T-helper 1 cell treated with Interleukin-12 subunit alpha and Interleukin-12 subunit beta and Interleukin-4 antibody, amounts not matched to agents 30 ng/mL and 1 ng/mL, for 36 hours (primary cell): ENCODE data around the gene NAMPT. TPM values are rescaled to one million over a fixed set of nuclear protein-coding genes. Genes with fewer than 3 reads are reported as not detected.
"Not testable (repeated sequence)": the region's sequence is repeated elsewhere in the genome, so short reads cannot be mapped to it uniquely, and the experiment has no call there.

ENCODE experiments used
- intact Hi-C: fragments of 100-400 bp; cut with micrococcal nuclease; formaldehyde crosslinking; loops from one replicate; pipeline ENCODE4 v1.15.1; 2024
- total RNA-seq: library from RNA; stranded (reverse); gene quantifications from 2 replicates; pipeline ENCODE4 v1.2.3, GENCODE V29; 2022

NAMPT gene
- total RNA-seq, 1 donor from 2014 or later, result 107 TPM

DNA sequence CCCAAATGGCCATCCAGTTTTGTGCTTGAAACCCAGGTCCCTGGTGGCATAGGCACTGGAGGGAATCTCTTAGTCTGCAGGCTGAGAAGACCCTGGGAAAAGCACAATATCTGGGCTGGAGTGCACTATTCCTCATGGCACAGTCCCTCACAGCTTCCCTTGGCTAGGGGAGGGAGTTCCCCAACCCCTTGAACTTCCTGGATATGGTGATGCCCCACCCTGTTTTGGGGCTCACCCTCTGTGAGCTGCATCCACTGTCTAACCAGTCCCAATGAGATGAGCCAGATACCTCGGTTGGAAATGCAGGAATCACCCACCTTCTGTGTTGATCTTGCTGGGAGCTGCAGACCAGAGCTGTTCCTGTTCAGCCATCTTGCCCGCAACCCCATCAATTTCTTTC, 19.8 kb upstream of the NAMPT start:
- intact Hi-C loops, result no loop called here

DNA sequence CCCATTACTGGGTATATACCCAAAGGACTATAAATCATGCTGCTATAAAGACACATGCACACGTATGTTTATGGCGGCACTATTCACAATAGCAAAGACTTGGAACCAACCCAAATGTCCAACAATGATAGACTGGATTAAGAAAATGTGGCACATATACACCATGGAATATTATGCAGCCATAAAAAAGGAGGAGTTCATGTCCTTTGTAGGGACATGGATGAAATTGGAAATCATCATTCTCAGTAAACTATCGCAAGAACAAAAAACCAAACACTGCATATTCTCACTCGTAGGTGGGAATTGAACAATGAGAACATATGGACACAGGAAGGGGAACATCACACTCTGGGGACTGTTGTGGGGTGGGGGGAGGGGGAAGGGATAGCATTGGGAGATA, 13.8 kb upstream of the NAMPT start:
- intact Hi-C loops, result not testable (repeated sequence)

DNA sequence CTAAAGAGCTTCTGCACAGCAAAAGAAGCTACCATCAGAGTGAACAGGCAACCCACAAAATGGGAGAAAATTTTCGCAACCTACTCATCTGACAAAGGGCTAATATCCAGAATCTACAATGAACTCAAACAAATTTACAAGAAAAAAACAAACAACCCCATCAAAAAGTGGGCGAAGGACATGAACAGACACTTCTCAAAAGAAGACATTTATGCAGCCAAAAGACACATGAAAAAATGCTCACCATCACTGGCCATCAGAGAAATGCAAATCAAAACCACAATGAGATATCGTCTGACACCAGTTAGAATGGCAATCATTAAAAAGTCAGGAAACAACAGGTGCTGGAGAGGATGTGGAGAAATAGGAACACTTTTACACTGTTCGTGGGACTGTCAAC, 13.4 kb upstream of the NAMPT start:
- intact Hi-C loops, result not testable (repeated sequence)

DNA sequence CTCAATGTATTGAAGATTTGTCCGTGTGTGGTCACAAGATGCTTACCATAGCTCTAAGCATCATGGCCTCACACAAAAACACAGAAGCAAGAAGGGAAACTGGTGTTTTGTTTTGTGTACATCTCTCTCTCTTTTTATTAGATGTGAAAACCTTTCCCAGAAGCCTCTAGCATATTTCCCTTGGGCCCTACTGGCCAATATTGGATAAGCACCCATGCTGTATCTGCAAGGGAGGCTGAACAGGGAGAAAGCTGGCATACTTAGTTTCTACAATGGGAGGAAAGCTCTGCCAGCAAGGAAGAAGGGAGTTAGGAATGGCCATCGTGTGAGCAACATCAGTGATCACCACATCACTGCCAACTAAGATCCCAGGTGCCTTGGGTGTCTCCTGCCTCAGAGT, 9.6 kb upstream of the NAMPT start:
- intact Hi-C loops, result no loop called here

DNA sequence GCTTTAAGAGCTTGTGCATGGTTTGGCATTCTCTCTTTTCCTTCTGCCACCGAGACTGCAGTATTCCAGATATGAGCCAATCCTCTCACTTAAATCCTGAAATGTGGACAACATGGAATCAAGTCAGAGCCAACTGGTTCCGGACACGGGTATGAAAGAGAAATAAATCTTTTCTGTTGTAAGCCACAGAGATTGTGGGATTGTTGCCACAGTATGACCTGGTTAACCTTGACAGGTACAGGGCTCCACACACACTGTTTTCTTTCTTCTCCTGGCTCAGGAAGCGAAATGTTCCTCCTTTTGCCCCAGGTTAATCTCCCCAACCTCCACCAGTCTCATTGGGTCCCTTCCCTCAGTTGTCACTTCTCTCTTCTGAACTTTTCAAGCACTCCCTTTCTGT, 6.5 kb upstream of the NAMPT start:
- intact Hi-C loops, result no loop called here

DNA sequence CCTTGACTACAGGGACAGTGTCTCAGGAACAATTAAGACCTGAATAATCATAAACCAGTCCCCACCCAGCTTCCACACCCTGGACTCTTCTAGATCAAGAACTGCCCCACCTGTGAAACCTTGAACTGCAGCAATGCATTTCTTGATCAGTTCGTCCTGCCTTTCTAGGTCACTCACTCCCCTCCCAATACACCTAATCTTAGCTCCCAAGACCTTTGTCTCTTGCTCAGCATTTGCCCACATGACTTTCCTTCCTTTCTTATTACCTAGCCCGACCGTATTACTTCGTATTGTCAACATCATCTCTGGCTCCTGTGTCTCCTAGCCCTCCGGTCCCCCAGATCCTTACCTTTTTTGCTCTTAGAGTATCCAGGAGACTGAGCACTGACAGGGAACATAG, 5.5 kb upstream of the NAMPT start:
- intact Hi-C loops, result no loop called here

DNA sequence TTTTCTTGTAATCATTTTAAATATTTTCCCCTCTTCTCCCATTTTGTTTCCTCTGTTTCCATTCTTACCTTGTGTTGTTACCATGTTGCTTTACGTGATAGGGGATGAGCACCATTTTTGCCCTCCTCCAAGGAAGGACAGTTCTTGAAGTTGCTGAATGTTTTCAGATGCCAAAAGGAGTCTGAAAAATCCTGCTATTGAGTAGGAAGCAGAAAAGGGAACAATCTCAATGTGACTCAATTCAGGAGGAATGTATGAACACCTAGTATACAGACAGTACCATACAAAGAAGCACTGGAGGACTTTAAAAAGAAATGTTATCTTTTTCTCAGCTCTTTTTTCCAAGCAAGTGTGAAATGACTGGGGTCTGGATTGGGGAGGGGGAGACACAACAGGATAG, 5.1 kb upstream of the NAMPT start:
- intact Hi-C loops, result loop anchor here (5.0 kb wide), 3 partner anchors 77 to 1272 kb away; partner anchors contain the start of genes ATXN7L1, COG5 and DUS4L

DNA sequence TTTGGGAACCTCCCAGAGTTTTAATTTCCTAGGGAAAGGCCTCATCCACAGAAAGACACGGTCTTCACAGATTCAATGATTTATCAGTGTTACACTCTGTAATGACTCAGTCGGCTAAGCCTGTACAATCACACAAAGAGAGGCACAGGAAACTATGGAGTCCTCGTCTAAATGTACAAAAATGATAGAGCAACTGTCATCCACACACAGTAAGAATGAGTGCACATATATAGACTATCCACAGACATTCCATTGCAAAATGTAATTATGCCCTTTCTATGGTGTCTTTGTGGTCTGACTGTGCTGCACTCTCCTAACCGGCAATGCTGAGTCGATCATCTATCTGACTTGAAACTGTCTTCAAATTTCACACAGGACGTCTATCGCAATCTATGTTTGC, 3.5 kb upstream of the NAMPT start:
- intact Hi-C loops, result loop anchor here (5.0 kb wide), 3 partner anchors 79 to 1274 kb away; partner anchors contain the start of genes ATXN7L1, COG5 and DUS4L

DNA sequence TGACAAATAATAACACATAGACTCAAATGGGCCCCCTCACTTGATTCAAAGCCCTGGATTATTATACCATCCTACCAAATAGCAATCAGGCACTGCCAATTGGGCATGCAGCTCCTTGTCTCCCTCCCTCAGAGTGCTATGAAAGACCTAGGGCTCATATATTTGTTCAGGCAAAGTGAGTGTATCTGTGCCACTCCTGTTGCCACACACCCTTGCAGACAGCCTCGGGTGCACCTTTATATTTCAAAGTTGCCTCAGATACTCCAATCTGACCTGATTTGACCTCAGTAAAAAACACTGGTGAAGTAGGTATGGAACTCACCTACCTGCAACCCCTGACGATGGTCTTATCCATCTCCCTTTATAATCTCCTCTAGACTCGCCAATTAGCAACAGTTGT, 3.0 kb upstream of the NAMPT start:
- intact Hi-C loops, result loop anchor here (2.0 to 5.0 kb wide), 4 partner anchors 80 to 1603 kb away; partner anchors contain the start of genes ATXN7L1, COG5, DLD and DUS4L

DNA sequence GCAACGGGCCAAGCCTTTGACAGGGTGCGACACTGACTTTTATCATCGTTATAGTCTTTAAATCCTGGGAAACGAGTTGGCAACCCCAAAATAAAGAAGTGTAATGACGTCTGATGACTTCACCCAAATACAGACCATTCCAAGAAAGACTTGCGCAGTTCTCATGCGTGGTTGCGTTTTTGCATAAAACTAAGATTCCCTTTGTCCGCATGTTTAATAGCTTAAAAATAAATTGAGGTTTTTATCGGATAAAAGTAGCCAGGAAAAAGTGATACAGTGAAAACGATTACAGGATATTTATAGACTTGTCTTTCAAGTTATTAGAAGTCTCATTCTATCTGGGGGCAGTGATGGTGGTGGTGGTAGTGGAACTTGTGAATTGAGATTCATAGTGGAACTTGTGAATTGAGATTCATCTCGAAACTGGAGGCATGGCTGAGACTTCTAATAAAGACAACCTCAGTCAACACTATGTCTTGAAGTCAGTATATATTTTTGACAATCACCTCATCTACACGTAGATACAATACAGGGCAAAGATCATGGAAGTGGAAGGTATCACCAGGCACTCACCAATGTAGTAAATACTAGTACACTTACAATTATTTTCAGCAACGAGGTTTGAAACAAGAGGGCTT, 1.2 kb upstream of the NAMPT start:
- intact Hi-C loops, result loop anchor here (1.0 to 5.0 kb wide), 24 partner anchors 26 to 1605 kb away; partner anchors contain the start of genes ATXN7L1, CCDC71L, COG5 and DLD

DNA sequence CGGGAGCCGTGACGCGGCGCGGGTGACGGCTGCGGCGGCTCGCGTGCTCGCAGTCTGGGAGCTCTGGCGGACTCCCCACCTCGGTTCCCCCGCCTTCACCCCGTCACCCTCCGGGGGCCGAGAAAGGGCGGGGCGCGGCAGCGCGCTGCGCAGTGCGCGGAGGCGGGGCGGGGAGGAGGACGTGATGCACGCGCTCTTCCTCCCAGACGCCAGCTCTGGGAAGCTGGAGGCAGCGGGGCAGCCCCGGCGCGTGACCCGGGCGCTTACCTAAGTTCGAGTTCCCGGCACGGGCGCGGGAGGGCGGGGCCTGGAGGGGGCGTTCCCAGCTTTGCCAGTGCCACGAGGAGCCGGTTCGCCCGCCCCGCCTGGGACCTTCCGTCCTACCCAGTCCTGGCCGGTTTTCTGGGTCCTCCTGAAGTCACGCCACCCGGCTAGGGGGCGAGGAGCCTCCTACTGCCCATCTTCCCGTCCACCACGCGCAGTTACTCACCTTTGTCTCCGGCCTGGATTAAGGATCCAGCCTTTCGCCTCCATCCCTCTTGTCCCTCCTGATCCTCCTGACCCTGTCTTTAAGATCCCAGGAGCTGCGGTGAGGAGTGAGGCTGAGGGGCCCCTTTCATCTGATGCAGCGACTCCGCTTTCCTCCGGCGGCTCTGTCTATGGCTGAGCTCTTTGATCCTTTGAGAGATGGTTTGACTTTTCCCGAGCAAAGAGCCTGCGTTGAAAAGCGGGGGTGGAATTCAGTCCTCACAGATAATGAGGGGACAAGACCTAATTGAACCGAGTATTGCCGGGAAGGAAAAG, 470 bp upstream of the NAMPT start:
- intact Hi-C loops, result loop anchor here (1.0 to 5.0 kb wide), 22 partner anchors 25 to 1458 kb away; partner anchors contain the start of genes ATXN7L1, CCDC71L, COG5 and DUS4L

DNA sequence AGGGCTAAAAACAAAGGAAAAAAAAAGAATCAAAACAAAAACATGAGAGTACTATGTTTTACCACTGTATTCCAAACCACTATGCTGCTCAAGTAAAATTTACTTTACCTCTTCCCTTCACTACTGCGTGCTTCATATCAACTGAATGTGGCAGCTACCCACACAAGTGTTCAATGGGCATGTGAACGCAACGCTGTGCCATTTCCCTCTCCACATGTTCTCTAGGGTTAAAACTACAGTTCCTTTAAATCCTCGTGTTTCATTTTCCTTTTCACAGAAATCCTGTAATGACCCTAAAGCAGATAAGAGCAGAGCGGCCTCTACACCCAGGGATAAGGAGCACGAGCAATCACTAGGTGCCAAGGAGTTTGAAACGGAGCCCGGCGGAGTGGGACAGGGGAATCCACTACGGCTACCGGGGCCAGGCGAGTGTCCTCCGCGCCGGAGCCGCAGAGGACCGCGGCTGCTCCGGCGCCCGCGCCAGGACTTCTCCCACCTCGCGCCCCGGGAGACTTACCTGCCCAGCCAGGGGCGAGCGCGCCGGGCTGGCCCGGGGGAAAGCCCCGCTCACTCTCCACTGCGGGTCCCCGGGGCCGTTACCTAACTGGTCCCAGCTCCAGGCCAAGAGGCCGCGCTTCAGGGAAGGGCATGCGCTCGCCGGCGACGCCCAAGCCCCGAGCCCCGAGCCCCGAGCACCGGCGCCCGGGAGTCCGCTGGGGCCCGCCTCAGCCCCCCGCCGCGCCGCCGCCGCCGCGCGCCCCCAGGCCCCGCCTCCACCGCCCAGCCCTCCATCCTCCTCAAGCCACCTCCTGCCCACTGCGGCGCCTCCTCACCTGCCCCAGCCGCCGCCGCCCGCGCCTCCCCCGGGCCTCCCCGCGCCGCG, 711 bp downstream of the NAMPT start:
- intact Hi-C loops, result loop anchor here (2.0 kb wide), 10 partner anchors 107 to 1339 kb away; partner anchors contain the start of genes CCDC71L, PIK3CG, PUS7 and RINT1

DNA sequence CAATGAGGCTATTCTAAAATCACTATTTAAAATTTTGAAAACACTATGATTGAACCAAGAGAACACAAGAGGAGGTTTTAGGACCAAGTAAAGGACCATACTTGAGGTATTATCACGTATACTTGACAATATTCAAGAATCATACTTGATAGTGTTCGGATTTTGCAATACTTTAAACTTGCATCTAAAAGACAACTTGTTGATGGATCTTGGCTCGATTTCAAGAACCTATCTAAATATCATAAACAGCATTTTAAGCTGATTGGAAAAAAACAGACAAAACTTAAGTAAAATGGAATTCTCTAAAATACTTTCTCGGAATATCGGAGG, 1.3 kb downstream of the NAMPT start:
- intact Hi-C loops, result loop anchor here (2.0 kb wide), 1 partner anchor 107 kb away; no protein-coding TSS in a partner anchor

DNA sequence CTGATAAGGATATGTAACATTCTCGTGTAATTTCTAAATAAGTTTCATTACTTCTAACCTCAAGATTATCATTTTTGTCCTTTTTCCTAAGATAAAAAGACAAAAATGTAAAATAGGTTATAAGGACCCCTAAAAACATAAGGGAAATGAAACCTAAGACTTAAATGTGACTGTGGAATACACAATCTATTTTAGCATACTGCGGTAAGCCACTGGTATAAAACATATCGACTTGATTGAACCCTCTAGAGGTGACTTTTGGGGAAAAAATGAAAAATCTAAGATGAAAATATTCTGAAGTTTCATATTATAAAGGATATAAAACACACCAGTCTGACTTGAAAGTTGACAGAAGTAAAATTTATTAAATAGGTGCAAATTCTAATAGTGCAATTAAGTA, 1.9 kb downstream of the NAMPT start:
- intact Hi-C loops, result loop anchor here (1.0 to 2.0 kb wide), 2 partner anchors 9 to 106 kb away; no protein-coding TSS in a partner anchor

DNA sequence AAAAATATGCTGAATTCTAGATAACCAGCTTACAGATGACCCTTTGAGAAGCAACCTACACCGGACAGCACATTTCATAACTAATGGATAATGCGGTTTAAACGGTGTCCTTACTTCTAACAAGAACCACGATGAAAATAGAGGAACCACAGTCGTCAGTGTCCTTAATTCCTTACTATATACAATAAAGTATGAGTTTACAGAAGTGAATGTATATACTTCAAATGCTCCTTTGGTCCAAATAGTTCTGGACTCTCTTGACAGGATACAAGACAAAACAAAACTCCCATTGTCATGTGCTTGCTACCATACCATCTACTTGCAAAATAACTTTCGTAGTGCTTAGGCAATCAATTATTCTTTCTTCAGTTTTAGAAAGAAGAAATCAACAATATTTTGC, 2.4 kb downstream of the NAMPT start:
- intact Hi-C loops, result loop anchor here (1.0 to 2.0 kb wide), 2 partner anchors 8 to 106 kb away; no protein-coding TSS in a partner anchor

DNA sequence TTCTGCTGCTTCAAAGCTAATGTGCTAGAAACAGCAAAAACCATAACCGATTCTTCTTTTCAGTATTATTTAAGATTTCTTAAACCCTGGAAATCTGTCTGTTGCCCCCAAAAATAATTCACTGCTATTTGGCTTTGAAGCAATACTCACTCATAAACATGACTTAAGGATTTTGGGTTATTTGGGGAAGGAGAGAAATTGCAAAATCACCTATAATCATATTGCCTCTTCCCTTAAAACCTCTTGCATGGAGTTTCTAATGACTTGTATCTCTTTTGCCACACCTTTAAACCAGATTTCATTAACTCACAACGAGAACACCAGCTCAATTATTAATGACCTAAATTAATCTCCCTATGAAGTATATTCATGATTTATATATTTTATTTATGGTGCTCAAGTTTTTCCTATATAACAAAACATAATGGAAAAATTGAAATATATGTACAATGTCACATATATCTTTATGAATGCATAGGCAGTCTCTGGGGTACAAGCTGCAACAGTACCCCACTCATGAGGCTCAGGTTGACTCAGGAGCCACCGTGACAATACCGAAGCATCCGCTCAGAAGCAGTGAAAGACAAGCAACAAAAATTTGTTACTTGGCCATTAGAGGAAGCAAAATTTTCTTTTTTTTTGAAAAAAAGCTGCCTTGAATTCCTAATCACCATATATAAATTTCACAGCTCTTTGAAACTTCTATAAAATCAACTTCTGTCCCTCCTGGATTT, 3.0 kb downstream of the NAMPT start:
- intact Hi-C loops, result loop anchor here (1.0 to 2.0 kb wide), 2 partner anchors 7 to 105 kb away; no protein-coding TSS in a partner anchor

DNA sequence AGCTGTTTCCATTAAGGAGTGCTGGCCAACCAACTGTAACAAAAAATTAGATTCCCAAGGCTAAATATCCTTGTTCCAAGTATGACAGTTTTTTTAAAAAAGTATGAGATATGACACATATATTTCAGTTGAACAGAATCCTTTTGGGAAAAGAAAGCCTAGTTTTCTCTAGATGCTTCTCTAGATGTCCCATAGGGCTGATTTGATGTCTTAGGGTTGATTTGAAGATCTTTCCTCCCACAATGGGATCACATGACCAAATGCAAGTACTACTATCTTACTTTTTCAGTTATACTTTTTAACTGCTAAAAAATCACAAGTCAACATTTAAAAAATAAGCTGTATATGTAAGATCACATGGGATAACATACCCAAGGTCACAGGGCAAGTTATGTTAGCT, 3.7 kb downstream of the NAMPT start:
- intact Hi-C loops, result no loop called here

DNA sequence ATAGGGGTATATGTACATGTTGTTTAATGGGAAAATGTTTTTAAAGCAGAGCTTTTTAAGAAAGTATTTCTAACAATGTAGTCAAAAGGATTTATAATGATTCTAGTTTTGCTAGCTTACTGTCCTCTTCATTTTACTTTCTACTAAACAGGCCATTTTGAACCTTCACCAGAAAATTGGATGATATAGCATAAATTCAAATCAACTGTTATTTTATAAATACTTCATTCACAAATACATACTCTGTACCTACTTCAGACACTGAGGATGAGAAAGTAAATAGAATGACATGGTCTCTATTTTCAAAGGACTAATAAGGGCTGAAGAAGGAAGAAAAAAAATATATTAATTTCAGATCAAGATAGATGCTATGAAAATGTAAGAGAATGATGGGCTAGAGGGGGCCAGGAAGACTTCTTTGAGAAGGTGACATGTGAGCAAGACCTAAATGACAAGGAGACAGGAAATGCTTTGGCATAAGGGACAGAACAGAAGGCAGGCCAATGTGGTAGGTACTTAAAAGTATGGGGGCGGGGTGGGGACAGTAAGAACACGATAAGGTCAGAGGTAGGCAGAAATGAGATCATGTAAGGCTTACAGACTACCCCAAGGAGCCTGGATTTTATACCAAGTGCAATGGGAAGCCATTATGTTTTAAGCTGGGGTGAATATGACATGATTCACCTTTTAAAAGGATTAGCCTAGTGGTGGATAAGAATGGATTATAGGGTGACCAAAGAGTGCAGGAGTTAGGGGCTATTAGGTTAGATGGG, 5.2 kb downstream of the NAMPT start:
- intact Hi-C loops, result no loop called here

DNA sequence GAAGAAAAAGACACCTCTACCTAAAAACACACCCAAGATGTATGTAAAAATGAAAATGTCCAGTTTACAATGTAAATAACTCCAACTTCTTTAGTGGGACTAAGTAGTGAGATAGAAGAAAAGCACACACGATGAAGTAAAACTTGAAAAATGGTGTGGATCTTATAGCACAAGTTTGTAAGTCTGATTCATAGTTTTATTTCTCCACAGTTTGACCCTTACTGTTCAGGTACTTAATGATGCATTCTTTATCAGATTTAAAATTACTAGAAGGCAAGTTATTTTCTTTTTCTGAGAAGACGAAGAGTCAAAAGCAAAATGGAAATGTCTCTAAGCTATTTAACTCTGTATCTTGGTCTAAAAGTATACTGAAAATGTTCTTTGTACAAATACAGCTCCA, 6.1 kb downstream of the NAMPT start:
- intact Hi-C loops, result no loop called here

DNA sequence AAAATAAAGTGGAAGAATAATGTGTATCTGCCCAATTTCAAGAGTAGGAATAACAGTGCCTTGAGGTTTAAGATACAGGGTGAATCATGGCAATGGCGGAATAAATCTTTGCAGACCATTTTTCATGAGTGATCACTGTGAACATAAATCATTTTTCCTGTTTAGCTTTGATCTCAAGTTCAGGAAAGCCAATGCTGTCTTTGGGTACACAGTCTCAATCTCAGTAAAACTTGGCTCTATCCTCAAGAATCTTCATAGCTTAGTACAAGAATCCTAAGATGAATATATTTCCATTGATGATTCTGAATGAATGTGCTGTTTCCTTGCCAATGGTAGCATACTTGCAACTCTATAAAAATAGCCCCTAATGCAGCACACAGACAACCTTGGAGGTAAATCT, 6.8 kb downstream of the NAMPT start:
- intact Hi-C loops, result no loop called here
